Right cardiac atrium (tissue), 5 donors: ENCODE data around the gene TRAF5. TPM values are rescaled to one million over a fixed set of nuclear protein-coding genes. Genes with fewer than 3 reads are reported as not detected.
"Not testable (repeated sequence)": the region's sequence is repeated elsewhere in the genome, so short reads cannot be mapped to it uniquely, and the experiment has no call there.

Experiments used
- ATAC-seq, 2 donors: fragments of 200-7000 bp; cut with Tn5 transposase; one replicate each; pipeline versions ENCODE4 v1.8.0 to v1.9.1; 2020; ENCODE audit warnings: moderate library complexity in 2 of 2, mild to moderate bottlenecking in 1 of 2
- DNase-seq, 3 donors: peaks; one replicate each; pipeline ENCODE4 v3.0.0-alpha.2; 2020
- H3K27ac ChIP-seq: one replicate; pipeline ENCODE4 v1.5.1; 2013; ENCODE audit warnings: mild to moderate bottlenecking, low read length, control low read depth, moderate library complexity
- H3K27me3 ChIP-seq: one replicate; pipeline ENCODE4 v1.6.1; 2013; ENCODE audit not compliant: control insufficient read depth, insufficient read depth
- H3K4me1 ChIP-seq: one replicate; pipeline ENCODE4 v1.6.1; 2013; ENCODE audit warnings: low read length; ENCODE audit not compliant: control insufficient read depth, insufficient read depth
- H3K4me3 ChIP-seq: one replicate; pipeline ENCODE4 v1.5.1; 2013; ENCODE audit warnings: low read length, control low read depth
- H3K9me3 ChIP-seq: one replicate; pipeline ENCODE4 v1.6.1; 2013; ENCODE audit warnings: low read length; ENCODE audit not compliant: control insufficient read depth
- WGBS: extraction: QIAGEN DNeasy Blood & Tissue Kit; methylation state at CpG from one replicate; pipeline ENCODE4 v1.1.7; 2013; 5-methylcytosine and 5-hydroxymethylcytosine counted together
- intact Hi-C, 4 donors: fragments of 100-400 bp; cut with DNase I; formaldehyde crosslinking; loops; one replicate each; pipeline versions ENCODE4 v1.11.0 to v1.14.0; 2022 to 2023
- polyA plus RNA-seq: library from polyadenylated mRNA; stranded (reverse); fragments of 200-250 nt; gene quantifications from one replicate; pipeline ENCODE4 v1.2.3, GENCODE V29; 2013
- total RNA-seq, 4 donors: library from RNA; stranded (reverse); fragmentation: NEBNext Ultra II Directional; extraction: Animal tissue kit (Norgen Biotek cat#: 25700); gene quantifications; one replicate each; pipeline ENCODE4 v1.2.1, GENCODE V29; 2021
- donor health status: healthy with polysubstance abuse.
- donor health status: DM: no; HTN: yes; CAD: no.
- donor health status: DM: no; HTN: no; CAD: no.
- donor health status: DM: no; HTN: yes; CAD: no; lungs with severe emphysema.
- donor health status: DM: yes; HTN: yes; CAD: no.

The TRAF5 gene
- total and polyA plus RNA-seq, 5 donors, result 2.5 to 4.3 (median 2.9) TPM

GRCh38 chr1:211309617-211310016 is 17.0 kb upstream of the TRAF5 start:
- Histone ChIP-seq H3K4me1 (no peaks in the 10 kb centered on the region), H3K27me3 (no peaks in the 10 kb centered on the region), H3K4me3 (no peak overlapping the region), H3K9me3 (no peaks in the 10 kb centered on the region), H3K27ac (no peak overlapping the region)
- ATAC-seq, result no peak
- WGBS, result 29% methylated on average over 3 of the region's 3 CpGs
- no peak for DNase-seq
- intact Hi-C loops, result no loop called here

DNA sequence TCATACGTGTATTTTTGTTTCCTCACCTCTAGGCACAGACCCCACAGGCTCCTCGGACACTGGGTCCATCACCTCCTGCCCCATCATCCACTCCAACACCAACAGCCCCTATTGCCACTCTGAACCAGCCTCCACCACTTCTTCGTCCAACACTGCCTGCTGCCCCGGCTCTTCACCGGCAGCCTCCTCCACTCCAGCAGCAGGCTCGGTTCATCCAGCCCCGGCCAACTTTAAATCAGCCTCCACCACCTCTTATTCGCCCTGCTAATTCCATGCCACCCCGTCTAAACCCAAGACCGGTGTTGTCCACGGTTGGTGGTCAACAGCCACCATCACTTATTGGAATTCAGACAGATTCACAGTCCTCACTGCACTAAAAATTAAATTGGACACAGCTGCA is 13.2 kb upstream of the TRAF5 start:
- intact Hi-C loops, result no loop called here
- no peak for DNase-seq
- H3K9me3 ChIP-seq, result no peaks in the 10 kb centered on the region
- peak in 1 of 2 donors; percentile 26 for ATAC-seq
- 93% methylated on average over 11 of the region's 11 CpGs for whole genome bisulfite sequencing
- no peak overlapping the region for H3K27ac ChIP-seq
- no peak overlapping the region for H3K4me3 ChIP-seq
- no peaks in the 10 kb centered on the region for H3K4me1 ChIP-seq
- H3K27me3 ChIP-seq, result no peaks in the 10 kb centered on the region

GRCh38 chr1:211318576-211319280 is 7.9 kb upstream of the TRAF5 start:
- Histone ChIP-seq H3K9me3 (no peaks in the 10 kb centered on the region), H3K4me3 (no peak overlapping the region), H3K4me1 (no peaks in the 10 kb centered on the region), H3K27me3 (no peaks in the 10 kb centered on the region), H3K27ac (no peak overlapping the region)
- intact Hi-C loops, result no loop called here
- DNase-seq (no peak), ATAC-seq (no peak)

DNA sequence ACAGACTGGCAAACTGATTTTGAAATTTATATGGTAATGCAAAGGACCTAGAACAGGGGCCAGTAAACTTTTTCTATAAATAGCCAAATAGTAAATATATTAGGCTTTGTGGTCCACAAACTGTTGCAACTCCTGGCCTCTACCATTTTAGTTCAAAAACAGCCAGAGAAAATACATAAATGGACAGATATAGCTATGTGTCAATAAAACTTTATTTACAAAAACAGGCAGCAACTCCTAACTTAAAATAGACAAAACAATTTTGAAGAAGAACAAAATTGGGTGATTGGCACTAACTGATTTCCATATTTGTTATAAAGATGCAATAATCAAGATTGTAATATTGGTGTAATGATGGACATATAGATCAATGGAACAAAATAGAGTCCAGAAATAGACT is 6.7 kb upstream of the TRAF5 start:
- no peak overlapping the region for H3K4me3 ChIP-seq
- DNase-seq, result no peak
- H3K27me3 ChIP-seq, result no peaks in the 10 kb centered on the region
- intact Hi-C loops, result loop anchor here in 3 of 4 donors (10.0 kb wide), 3 partner anchors 55 to 195 kb away; no protein-coding TSS in a partner anchor
- H3K27ac ChIP-seq, result no peak overlapping the region
- no peak for ATAC-seq
- H3K4me1 ChIP-seq, result no peaks in the 10 kb centered on the region
- H3K9me3 ChIP-seq, result no peaks in the 10 kb centered on the region

DNA sequence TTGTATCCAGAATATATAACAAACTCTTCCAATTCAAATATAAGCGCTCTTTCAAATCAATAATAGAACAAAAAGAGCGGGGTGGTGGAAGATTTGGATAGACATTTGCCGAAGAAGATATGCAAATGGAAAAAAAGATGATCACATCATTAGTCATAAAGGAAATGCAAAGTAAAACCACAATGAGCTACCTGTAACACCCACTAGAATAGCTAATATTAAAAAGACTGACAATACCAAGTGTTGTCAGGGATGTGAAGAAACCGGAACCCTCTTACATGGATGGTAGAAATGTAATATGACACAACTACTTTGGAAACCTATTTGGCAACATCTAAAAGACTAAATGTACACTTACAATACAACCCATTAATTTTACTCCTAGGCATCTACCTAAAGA is 5.7 kb upstream of the TRAF5 start:
- no peak for ATAC-seq
- WGBS, result 86% methylated on average over 4 of the region's 4 CpGs
- Histone ChIP-seq H3K9me3 (no peaks in the 10 kb centered on the region), H3K4me3 (no peak overlapping the region), H3K4me1 (no peaks in the 10 kb centered on the region), H3K27me3 (no peaks in the 10 kb centered on the region), H3K27ac (no peak overlapping the region)
- intact Hi-C loops, result loop anchor here in 3 of 4 donors (10.0 kb wide), 3 partner anchors 54 to 194 kb away; no protein-coding TSS in a partner anchor
- DNase-seq, result no peak

DNA sequence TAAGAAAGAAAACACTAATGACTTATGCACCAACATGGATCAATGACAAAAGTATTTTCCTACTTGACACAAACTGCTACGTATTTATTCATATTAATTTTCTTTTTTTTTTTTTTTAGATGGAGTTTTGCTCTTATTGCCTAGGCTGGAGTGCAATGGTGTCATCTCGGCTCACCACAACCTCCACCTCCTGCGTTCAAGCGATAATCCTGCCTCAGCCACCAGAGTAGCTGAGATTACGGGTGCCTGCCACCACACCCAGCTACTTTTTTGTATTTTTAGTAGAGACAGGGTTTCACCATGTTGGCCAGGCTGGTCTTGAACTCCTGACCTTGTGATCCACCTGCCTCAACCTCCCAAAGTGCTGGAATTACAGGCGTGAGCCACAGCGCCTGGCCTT is 5.0 kb upstream of the TRAF5 start:
- not testable (repeated sequence) for H3K4me1 ChIP-seq, H3K9me3 ChIP-seq, H3K27me3 ChIP-seq, H3K27ac ChIP-seq, DNase-seq, H3K4me3 ChIP-seq, ATAC-seq
- 93% methylated on average over 7 of the region's 7 CpGs for WGBS
- intact Hi-C loops, result loop anchor here in 3 of 4 donors (10.0 kb wide), 3 partner anchors 53 to 193 kb away; no protein-coding TSS in a partner anchor

DNA sequence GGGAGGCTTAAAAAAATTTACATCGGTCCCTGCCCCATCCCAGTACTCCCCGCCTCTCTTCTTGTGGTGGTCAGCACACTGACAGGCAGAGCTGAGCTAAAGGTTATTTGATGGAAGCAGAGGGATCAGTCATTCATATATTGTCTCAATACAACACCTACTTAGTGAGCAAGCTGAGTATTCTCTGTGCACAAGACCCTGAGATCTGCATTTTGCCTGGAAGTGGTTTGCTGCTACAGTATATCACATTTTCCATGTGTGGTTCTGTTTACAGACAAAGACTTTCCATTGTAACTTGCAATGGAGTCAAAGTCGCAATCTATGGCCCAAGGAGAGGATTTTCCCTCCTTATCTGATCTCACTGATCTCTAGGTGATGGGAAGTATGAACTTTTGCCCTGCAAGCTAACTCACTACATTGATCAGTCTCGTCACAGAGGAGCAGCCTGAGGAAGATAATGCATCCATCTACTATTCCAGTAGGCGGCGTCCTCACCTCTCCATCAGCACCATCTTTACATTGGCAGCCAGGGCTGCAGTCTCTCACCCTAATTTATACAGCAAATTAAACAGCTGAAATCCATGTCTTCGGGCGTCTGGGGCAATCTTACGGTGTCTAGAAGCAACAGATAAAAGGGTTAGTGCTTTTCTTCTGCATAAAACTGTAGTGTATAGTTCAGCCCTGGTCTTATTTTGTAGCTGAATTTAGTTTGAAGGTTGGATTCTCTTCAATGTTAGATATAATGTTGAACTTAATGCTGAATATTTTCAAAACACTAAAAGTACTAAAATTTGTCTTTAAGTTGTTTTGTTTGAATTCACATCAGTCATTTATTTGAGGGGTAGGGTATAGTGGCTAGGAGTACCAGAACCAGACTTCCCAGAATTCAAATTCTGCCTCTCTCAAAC is 3.2 kb upstream of the TRAF5 start:
- ATAC-seq, result peak; percentile 46 to 56

DNA sequence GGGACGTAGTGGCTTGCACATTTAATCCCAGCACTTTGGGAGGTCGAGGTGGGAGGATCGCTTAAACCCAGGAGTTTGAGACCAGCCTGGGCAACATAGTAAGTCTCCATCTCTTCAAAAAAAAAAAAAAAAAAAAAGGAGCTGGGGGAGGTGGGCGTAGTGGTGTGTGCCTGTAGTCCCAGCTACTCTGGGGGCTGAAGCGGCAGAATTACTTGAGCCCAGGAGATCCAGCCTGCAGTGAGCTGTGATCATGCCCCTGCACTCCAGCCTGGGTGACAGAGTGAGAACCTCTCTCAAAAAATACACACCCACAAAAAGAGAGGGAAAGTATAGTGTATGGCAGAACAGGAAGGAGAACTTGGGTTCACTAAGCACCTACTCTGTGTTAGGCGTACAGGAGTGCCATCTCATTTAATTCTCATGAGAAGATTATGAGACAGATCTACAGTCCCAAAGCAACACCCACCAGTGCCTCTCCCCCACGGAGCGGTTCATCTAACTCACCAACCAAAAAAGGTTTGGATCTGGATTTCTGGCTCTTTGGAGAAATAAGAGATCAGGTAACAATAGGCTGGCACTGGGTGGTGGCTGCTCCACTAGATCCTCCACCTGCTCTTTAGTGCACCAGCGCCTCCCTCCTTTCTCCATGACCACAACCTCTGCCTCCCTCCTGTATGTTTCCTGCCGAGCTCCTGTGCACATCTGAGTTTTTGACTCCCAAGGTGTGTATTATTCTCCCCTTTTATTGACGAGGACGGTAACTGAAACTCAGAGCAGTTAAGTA is 1.4 kb upstream of the TRAF5 start:
- no peaks in the 10 kb centered on the region for H3K27me3 ChIP-seq
- H3K27ac ChIP-seq, result no peak overlapping the region
- no peak overlapping the region for H3K4me3 ChIP-seq
- ATAC-seq (no peak), DNase-seq (no peak)
- H3K9me3 ChIP-seq, result no peaks in the 10 kb centered on the region
- H3K4me1 ChIP-seq, result peaks cover 3% of the 10 kb centered on the region
- WGBS, result 86% methylated on average over 12 of the region's 12 CpGs
- intact Hi-C loops, result loop anchor here in 3 of 4 donors (10.0 kb wide), 3 partner anchors 50 to 190 kb away; no protein-coding TSS in a partner anchor

More for the DNA sequence above, 3.2 kb upstream of the TRAF5 start:
- 28% methylated on average over 9 of the region's 9 CpGs for WGBS
- intact Hi-C loops, result loop anchor here in 3 of 4 donors (10.0 kb wide), 3 partner anchors 51 to 191 kb away; no protein-coding TSS in a partner anchor
- H3K27me3 ChIP-seq, result no peaks in the 10 kb centered on the region
- peaks cover 3% of the 10 kb centered on the region for H3K4me1 ChIP-seq
- H3K9me3 ChIP-seq, result no peaks in the 10 kb centered on the region
- no peak overlapping the region for H3K4me3 ChIP-seq
- H3K27ac ChIP-seq, result no peak overlapping the region
- peak in 1 of 3 donors; percentile 57 for DNase-seq

GRCh38 chr1:211326140-211326527 is 499 bp upstream of the TRAF5 start:
- H3K4me1 ChIP-seq, result peaks cover 3% of the 10 kb centered on the region
- peak overlapping the region; percentile 6 for H3K27ac ChIP-seq
- no peaks in the 10 kb centered on the region for H3K9me3 ChIP-seq
- no peaks in the 10 kb centered on the region for H3K27me3 ChIP-seq
- no peak for DNase-seq
- WGBS, result 86% methylated on average over 8 of the region's 8 CpGs
- H3K4me3 ChIP-seq, result peak overlapping the region; percentile 97
- ATAC-seq, result no peak
- intact Hi-C loops, result loop anchor here in 3 of 4 donors (10.0 kb wide), 3 partner anchors 49 to 189 kb away; no protein-coding TSS in a partner anchor

- H3K4me1 ChIP-seq, result peaks cover 5% of the 10 kb centered on the region
- H3K27ac ChIP-seq, result peak overlapping the region; percentile 5
- H3K9me3 ChIP-seq, result no peaks in the 10 kb centered on the region
- ATAC-seq (peak; percentile 34 to 41), DNase-seq (peak in 2 of 3 donors; percentile 60 to 66)
- WGBS, result 13% methylated on average over 16 of the region's 16 CpGs
- peak overlapping the region; percentile 97 for H3K4me3 ChIP-seq
- H3K27me3 ChIP-seq, result no peaks in the 10 kb centered on the region
- intact Hi-C loops, result loop anchor here in 3 of 4 donors (10.0 kb wide), 3 partner anchors 47 to 187 kb away; no protein-coding TSS in a partner anchor
Observed at GRCh38 chr1:211327346-211327921, 801 bp downstream of the TRAF5 start.
